ENCODE results near the gene EXOSC3.

- TF ChIP-seq POLR2A (IDR thresholded peaks at IDR 0.05) (no peak), CTCF (IDR thresholded peaks at IDR 0.05) (no peak)
These were observed 13.8 kb upstream of the EXOSC3 start for GRCh38 chr9:37798677-37799076.

Data from upper lobe of left lung (tissue), 4 donors.